HG03175 (cell line): ENCODE data around the gene IL2RG.

ENCODE experiments used
- ATAC-seq: cut with Tn5 transposase; IDR thresholded peaks from one replicate; pipeline ENCODE4 v1.9.1; 2021; ENCODE audit warnings: mild to moderate bottlenecking, moderate library complexity; ENCODE audit not compliant: unreplicated experiment

Gene IL2RG

DNA sequence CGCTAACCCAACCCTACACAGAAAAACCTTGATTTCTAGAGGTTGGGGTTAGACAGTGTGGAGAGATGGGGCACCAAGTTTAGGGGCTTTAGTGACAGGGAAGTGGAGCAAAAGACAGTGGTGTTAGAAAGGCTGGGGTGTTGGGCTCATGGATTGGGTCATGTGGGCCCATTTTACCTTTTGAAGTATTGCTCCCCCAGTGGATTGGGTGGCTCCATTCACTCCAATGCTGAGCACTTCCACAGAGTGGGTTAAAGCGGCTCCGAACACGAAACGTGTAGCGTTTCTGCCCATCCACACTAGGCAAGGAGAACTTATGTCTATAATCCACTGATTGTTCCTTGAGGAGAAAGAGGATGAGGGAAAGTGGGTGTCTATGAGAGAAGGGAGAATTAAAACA lies 2.3 kb downstream of the IL2RG start:
- ATAC-seq: no peak

DNA sequence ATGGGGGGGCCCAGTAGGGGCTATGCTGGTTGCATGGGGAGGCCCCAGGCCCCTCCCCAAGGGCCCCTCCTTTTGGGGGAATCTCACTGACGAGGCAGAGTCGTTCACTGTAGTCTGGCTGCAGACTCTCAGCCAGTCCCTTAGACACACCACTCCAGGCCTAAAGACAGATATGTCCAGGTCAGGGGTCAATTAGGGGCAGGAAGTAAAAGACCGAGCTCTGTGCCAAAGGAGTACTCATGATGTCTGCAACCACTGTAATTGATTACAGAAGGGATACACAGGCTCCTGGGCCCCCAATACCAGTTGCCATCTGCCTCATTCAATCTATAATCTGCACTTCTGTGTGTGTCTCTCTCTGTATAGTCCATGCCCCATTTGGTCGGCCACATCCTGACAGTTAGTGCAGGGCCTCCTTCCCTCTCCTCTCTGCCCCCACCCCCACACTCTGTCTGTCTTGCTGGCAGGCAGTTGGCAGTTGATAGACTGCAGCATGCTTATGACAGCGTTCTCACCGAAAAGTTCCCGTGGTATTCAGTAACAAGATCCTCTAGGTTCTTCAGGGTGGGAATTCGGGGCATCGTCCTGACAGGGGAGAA lies 3.5 kb downstream of the IL2RG start:
- ATAC-seq: no peak

DNA sequence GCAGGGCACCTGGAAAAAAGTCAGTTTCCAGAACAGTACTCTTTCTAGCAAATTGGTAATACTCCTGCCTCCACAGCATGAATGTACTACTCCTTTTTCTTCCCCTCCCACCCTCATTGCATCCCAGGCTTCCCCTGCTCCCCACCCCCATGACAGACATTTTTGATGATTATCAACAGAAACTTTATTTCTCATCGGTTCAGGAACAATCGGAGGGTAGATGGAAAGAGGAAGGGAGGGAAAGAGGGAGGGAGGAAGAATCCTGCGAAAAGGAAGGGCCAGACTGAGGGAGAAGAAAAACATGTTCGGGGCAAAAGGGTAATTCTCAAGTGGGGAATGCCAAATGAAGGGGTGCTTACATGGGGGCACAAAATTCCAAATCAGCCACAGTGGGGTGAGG lies 4.1 kb downstream of the IL2RG start:
- ATAC-seq: no peak

DNA sequence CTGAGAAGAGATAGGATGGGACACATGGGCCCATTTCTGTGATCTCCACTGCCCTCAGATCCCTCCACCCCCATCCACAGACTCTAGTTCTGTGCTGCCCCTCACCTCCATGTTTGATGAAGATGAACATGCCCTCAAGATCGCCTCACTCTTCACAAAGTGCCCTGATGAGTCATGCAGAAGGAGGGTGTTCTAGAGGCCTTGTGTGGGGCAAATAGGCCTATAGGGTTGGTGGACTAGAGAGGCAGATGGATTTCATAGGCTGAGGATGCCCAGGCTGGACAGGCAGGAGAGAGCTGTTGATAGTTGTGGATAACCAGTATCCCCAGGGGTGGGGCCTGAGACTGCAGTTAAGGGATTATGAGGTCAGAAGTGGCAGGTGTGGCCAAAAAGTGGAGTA lies 5.0 kb downstream of the IL2RG start, which contains the start of gene CXorf65:
TSS of gene CXorf65 (minus strand) at position 314 of the 400 bp plus-strand sequence. CDS start at position 130, 184 bp downstream.
- no peak for ATAC-seq

DNA sequence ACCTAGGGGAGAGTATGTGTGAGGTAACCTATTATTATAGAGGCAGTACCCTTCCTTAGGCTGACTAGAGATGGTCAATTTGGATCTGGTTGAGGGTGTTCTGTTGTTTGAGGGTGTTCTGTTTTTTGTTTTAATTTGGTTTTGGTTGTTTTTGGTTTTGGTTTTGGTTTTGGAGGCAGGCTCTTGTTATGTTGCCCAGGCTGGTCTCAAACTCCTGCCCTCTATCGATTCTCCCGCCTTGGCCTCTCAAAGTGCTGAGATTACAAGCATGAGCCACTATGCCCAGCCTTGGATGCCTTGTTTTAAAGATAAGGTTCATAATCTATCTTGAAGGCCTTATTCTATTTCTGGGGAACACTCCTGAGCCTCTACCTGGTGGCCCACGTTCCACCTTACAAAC lies 5.7 kb downstream of the IL2RG start:
- no peak for ATAC-seq

DNA sequence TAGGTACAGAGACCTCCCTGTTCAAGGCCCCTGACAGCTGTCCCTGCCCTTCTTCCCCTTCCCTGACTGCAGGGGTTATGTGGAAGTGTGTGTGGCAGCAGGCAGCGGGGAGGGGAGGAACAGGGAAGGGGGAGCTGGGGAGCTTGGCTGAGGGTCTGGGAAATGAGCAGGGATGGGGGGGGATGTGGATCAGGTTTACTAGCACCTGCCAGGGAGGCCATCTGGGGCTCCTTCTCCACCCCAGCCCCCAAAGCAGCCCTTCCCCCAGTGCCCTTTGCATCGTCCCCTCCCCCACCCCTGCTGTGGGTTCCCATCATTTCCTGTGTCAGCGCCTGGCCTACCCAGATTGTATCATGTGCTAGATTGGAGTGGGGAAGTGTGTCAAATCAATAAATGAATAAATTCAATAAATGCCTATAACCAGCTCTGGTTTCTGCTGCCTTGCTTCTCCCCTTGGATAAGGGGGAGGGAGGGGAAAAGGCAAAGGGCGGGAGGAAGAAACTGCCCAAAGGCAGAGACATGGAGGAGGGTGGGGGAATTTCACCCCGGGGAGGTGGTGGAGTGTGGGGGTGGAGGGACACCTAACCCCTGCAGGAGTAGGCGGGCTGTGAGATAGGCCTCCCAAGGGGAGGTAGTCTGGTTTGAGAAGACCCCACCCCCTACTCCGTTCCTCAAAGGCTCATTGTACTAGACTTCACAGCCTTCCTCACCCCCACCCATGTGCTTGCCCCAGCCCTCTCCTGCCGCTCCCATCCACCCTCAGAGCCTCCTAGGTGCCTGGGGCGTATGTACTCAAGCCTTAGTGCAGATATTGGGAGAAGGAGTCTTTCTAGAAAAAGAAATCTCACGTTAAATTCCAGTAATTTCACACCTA lies 8.0 kb downstream of the IL2RG start:
- no peak for ATAC-seq

DNA sequence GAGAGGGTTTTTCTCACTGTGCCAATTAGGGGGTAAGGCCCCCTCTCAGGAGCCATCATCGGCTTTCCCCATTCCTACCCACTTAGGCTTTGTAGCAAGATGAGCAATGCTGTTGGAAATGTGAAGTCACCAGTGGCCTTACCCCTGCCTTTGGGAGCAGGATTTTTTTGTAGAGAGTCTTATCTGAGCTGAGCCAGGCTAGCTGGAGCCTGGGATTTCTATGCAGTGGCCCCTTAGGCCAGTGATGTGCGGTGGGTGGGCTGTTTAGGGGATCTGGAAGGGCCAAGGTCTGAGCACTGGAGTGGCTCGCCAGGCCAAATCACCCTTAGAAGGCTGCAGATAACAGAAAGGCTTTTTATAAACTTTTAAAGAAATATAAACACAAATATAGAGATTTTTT lies 9.1 kb downstream of the IL2RG start:
- no peak for ATAC-seq

DNA sequence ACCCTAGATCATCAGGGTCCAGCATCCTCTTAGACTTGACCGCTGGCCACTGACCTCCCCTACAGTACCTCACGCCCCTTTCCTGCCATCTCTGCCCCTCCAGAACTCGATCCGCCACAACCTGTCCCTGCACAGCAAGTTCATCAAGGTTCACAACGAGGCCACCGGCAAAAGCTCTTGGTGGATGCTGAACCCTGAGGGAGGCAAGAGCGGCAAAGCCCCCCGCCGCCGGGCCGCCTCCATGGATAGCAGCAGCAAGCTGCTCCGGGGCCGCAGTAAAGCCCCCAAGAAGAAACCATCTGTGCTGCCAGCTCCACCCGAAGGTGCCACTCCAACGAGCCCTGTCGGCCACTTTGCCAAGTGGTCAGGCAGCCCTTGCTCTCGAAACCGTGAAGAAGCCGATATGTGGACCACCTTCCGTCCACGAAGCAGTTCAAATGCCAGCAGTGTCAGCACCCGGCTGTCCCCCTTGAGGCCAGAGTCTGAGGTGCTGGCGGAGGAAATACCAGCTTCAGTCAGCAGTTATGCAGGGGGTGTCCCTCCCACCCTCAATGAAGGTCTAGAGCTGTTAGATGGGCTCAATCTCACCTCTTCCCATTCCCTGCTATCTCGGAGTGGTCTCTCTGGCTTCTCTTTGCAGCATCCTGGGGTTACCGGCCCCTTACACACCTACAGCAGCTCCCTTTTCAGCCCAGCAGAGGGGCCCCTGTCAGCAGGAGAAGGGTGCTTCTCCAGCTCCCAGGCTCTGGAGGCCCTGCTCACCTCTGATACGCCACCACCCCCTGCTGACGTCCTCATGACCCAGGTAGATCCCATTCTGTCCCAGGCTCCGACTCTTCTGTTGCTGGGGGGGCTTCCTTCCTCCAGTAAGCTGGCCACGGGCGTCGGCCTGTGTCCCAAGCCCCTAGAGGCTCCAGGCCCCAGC lies 10.5 kb downstream of the IL2RG start:
- no peak for ATAC-seq

DNA sequence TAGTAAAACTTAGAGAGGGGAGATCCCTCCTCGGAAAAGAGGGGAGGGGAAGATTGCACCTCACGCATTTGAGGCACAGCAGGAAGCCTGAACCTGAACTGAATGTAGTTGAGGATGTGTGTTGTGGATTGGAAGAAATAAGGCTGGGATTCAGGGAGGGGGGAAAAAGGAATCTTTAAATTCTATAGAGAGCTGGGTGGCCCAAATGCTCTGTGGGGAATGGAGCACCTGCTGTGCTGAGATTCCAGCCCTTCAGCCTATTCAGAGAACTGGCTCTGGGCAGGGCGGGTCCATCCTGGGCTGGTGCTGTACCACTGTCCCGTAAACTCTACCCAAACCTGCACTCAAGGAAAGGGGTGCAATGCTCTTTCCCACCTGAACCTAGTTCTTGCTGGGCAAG lies 11.6 kb downstream of the IL2RG start:
- ATAC-seq: no peak

DNA sequence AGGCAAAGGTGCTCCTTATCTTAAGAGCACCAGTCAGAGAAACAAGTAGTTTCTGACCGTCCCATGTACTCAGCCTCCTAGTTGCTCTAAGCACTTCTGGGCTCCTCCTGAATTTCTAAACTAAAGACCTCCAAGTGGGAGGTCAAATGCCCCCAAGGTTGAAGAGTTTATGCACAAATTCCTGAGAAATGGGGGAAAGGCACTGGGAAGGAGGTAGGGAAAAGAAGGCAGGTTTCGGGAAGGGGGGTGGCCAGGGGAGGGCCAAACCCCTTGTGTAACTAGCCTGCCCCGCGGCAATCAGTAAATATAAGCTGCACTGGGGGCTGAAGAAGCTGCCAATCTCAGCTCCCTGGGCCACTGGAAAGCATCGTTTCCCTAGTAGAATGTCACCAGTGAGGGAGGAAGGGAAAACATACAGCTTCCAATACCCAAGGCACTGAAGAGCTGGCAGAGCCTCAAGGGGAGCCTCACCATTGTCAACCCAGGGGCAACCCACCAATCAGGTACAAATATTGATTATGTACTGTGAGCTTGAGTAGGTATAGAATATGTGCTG lies 12.3 kb downstream of the IL2RG start:
- ATAC-seq: no peak

DNA sequence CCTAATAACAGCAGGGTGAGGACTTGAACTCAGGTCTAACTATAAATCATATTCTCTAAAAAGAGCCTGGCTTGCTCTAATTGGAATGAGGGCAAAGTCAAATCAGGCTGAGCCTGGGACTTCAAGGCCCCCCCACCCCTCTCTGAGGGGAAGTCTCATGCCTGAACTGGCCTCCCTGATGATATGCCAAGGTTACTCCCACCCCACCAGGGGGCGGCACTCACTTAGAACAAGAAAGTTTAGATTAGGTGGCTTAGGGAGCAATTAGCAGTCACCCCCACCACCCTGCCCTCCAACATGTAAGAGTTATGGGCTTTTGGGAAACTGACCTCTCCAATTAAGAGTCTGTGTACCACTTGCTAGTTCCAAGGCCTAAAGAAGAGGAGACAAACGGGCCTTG lies 13.1 kb downstream of the IL2RG start:
- peak; percentile 44 for ATAC-seq

DNA sequence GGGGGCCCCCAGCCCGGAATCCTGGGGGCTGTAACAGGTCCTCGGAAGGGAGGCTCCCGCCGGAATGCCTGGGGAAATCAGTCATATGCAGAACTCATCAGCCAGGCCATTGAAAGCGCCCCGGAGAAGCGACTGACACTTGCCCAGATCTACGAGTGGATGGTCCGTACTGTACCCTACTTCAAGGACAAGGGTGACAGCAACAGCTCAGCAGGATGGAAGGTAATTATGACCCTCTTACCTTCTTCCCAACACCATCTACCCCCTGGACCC lies 14.7 kb downstream of the IL2RG start:
- no peak for ATAC-seq

DNA sequence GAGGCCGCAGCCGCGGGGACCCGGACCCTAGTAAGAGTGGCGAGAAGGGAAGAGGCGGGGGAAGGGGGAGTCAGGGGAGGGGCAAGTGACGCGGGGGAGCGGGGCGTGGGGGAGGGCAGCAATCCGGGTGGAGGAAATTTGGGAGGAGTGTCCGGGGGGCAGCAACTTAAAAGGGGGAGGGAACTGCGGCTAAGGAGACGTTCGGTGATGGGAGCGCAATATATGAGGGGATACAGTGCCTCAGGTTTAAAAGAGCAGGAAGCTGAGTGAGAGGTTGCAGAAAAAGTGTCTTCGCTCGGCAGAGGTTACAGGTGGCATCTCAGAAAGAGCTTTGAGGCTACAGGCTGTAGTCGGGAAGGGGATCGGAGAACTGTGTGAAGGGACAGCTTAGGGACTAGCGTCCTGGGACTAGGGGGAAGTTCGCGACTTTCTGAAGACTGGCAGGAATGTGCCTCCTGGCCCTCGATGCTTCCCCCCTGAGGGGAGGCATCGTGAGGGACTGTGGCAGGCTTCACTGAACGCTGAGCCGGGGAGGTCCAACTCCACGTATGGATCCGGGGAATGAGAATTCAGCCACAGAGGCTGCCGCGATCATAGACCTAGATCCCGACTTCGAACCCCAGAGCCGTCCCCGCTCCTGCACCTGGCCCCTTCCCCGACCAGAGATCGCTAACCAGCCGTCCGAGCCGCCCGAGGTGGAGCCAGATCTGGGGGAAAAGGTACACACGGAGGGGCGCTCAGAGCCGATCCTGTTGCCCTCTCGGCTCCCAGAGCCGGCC lies 15.2 kb downstream of the IL2RG start:
- peak; percentile 25 for ATAC-seq

DNA sequence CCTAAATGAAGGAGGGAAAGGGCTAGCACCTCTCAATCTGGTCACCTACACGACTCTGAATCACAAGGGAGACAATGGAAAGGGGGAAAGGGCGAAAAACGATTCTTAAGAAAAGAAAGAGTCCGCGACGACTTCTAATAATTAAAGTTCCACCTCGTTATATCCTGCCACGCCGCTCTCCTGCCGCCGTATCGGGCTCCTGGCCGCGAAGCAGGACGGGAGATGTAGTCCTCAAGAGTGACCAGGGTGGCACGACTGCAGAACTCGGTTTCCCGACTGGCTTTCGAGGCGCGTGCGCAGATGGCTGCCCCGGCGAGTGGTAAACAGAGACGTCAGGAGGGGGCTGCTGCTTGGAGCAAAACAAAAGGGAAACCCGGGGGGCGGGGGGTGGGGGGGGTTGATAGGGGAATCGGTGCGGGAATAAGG lies 15.8 kb downstream of the IL2RG start, which contains the start of gene FOXO4:
TSS of gene FOXO4 (plus strand) at position 297 of the 426 bp plus-strand sequence. CDS start 678 bp downstream, outside the sequence.
- ATAC-seq: peak; percentile 96

DNA sequence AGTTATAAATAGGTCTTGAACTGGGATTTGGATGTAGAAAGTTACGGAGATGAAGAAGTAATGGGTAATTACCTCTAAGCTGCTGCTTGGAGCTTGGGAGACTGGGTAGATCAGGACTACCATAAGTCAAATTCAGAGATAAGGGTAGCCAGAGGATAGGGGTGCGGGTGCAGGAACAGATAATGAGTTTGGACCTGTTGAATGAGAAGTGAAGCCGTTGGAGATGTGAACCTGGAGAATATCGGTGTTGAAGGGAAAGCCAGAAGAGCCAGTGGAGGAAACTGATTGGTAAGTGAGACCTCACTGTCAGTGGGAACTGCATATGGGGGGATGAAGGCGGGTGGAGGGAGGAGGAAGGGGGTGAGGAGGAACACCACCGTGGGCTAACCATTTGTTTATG lies 16.3 kb downstream of the IL2RG start:
- ATAC-seq: no peak

DNA sequence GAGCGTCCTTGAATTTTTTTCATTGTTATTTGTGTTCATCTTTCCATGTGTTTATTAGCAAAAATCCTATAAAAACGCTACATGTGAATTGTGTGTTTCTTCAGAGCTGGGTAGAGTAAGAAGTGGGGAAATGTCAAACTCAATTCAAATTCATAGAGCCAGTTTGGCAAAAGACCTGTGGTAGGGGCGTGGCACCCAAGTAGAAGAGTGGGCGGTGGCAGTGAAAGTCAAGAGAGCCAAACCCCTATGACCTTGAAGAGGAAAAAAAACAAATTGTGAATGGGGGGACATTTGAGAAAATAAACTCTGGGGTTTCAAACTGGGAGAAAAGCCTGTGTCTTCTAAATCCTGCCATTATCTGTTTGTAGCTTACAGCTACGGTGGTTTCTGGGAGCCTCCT lies 20.1 kb downstream of the IL2RG start:
- no peak for ATAC-seq

DNA sequence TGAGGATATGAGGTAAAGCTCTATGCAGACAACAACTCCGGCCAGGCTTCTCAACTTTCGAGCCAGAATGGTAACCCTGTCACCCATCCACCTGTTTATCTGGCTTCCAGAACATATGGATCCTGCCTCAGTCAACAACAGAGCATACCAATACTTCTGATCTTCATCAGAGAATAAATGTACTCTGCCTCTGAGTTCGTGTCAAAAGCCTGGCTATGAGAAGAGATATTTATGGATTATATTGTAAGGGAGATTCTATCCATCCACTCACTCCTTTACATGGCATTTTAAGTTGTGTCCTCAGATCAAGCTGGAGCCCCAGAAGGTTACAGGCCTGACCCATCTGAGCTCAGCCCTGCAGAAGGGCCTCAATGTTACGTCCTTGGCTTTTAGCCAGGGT lies 25.5 kb downstream of the IL2RG start:
- no peak for ATAC-seq

DNA sequence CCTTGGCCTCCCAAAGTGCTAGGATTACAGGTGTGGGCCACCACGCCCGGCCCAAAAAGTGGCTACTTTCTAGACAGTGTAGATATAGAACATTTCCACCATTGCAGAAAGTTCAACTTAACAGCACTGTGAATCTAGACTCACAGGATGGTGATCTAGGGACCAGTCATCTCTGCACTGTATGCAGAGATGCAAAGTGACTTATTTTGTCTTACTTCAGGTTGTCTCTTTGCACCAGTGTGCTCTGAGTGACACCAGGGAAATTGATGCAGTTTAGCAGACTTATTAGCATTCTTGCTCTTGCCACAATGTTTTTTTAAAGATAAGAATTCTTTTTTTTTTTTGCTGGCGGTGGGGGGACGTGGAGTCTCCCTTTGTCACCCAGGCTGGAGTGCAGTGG lies 28.6 kb downstream of the IL2RG start:
- ATAC-seq: no peak

DNA sequence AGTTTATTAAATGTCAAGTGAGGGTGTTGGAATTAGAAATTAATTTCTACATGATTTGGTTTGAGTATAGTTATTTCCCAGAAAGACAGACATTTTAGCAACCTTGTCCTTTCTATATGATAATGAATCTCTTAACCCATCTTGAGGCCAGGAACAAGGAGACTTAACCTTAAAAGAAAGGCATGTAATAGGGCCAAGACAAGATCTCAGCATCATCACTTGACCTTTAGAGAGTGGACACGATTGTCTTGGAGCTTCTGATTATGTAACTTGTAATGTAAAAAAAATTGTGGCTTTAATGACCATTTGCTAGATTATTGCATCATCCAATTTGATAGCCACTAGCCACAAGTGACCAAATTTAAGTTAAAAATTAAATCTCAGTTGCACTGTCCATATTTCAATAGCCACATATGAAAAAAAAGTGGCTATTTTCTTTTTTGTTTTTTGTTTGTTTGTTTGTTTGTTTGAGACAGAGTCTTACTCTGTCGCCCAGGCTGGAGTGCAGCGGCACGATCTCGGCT lies 29.2 kb downstream of the IL2RG start:
- no peak for ATAC-seq
